A549 (cell line): ENCODE data around the gene NEGR1.

ENCODE experiments used
- EP300 ChIP-seq, 2 experiments: fragments of >200 bp; sonication (Bioruptor Twin); formaldehyde crosslinking; IDR thresholded peaks; 2 replicates in 1 of 2; 3 replicates in 1 of 2; pipeline ENCODE4 v1.6.1; 2016 to 2017
- JUNB ChIP-seq: fragments of >200 bp; sonication (Bioruptor Twin); formaldehyde crosslinking; IDR thresholded peaks from 2 replicates; pipeline ENCODE4 v1.6.1; 2016
- KDM1A ChIP-seq: fragments of 200-600 bp; sonication (generic); IDR thresholded peaks from 2 replicates; pipeline ENCODE4 v1.6.1; 2016; ENCODE audit warnings: low read depth, mild to moderate bottlenecking
- RFX5 ChIP-seq: fragments of 450-650 bp; IDR thresholded peaks from 2 replicates; pipeline ENCODE4 v1.7.1; 2014; ENCODE audit warnings: antibody characterized with exemption, mild to moderate bottlenecking, moderate library complexity
- TF ChIP-seq, protein P1 (sequence below): fragments of >200 bp; sonication (Bioruptor Twin); formaldehyde crosslinking; IDR thresholded peaks from 3 replicates; pipeline ENCODE4 v1.5.1; 2016
- TF ChIP-seq, protein P2 (sequence below): IDR thresholded peaks from 2 replicates; pipeline ENCODE4 v1.6.1; 2012

GRCh38 chr1:71783071-71783470, 499.3 kb downstream of the NEGR1 start:
- TF ChIP-seq, protein P1, sequence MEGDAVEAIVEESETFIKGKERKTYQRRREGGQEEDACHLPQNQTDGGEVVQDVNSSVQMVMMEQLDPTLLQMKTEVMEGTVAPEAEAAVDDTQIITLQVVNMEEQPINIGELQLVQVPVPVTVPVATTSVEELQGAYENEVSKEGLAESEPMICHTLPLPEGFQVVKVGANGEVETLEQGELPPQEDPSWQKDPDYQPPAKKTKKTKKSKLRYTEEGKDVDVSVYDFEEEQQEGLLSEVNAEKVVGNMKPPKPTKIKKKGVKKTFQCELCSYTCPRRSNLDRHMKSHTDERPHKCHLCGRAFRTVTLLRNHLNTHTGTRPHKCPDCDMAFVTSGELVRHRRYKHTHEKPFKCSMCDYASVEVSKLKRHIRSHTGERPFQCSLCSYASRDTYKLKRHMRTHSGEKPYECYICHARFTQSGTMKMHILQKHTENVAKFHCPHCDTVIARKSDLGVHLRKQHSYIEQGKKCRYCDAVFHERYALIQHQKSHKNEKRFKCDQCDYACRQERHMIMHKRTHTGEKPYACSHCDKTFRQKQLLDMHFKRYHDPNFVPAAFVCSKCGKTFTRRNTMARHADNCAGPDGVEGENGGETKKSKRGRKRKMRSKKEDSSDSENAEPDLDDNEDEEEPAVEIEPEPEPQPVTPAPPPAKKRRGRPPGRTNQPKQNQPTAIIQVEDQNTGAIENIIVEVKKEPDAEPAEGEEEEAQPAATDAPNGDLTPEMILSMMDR = no peak
- TF ChIP-seq EP300 (IDR thresholded peaks at IDR 0.05) (no peak), RFX5 (no peak), JUNB (no peak), KDM1A (no peak)
- TF ChIP-seq, protein P2, sequence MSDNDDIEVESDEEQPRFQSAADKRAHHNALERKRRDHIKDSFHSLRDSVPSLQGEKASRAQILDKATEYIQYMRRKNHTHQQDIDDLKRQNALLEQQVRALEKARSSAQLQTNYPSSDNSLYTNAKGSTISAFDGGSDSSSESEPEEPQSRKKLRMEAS = no peak
